Mesendoderm (in vitro differentiated cells): ENCODE results near the gene NRG3.

ENCODE experiments used
- DNase-seq: peaks from one replicate; pipeline ENCODE4 v3.0.0; 2013
- H2AK5ac ChIP-seq: 2 replicates; pipeline ENCODE4 v1.6.1; 2013; ENCODE audit warnings: low read length, inconsistent platforms
- H2BK120ac ChIP-seq: 2 replicates; pipeline ENCODE4 v1.6.1; 2013; ENCODE audit warnings: low read depth, mild to moderate bottlenecking, low read length, moderate library complexity, mixed read lengths
- H2BK15ac ChIP-seq: replicated peaks from 2 replicates; pipeline ENCODE4 v1.6.1; 2013; ENCODE audit warnings: low read depth, mild to moderate bottlenecking, moderate library complexity
- H2BK5ac ChIP-seq: 2 replicates; pipeline ENCODE4 v1.6.1; 2013; ENCODE audit warnings: low read length, inconsistent platforms
- H3K18ac ChIP-seq: 2 replicates; pipeline ENCODE4 v1.6.1; 2013; ENCODE audit warnings: mild to moderate bottlenecking, low read length, mixed read lengths
- H3K23ac ChIP-seq: one replicate; pipeline ENCODE4 v1.6.1; 2013; ENCODE audit warnings: low read length
- H3K27ac ChIP-seq: 2 replicates; pipeline ENCODE4 v1.5.1; 2013; ENCODE audit warnings: low read depth, mild to moderate bottlenecking, inconsistent platforms, low read length, moderate library complexity
- H3K27me3 ChIP-seq: 2 replicates; pipeline ENCODE4 v1.6.1; 2013; ENCODE audit warnings: low read length, control low read depth, mild to moderate bottlenecking, inconsistent platforms; ENCODE audit not compliant: insufficient read depth, poor library complexity
- H3K36me3 ChIP-seq: 2 replicates; pipeline ENCODE4 v1.6.1; 2013; ENCODE audit warnings: low read length, inconsistent platforms; ENCODE audit not compliant: control insufficient read depth, insufficient read depth
- H3K4ac ChIP-seq: one replicate; pipeline ENCODE4 v1.6.1; 2013; ENCODE audit warnings: low read depth, mild to moderate bottlenecking, low read length, moderate library complexity
- H3K4me1 ChIP-seq: 2 replicates; pipeline ENCODE4 v1.6.1; 2013; ENCODE audit warnings: low read depth, low read length, inconsistent platforms; ENCODE audit not compliant: control insufficient read depth
- H3K4me2 ChIP-seq: 2 replicates; pipeline ENCODE4 v1.6.1; 2013; ENCODE audit warnings: low read length
- H3K4me3 ChIP-seq: 2 replicates; pipeline ENCODE4 v1.5.1; 2013; ENCODE audit warnings: mild to moderate bottlenecking, low read length
- H3K56ac ChIP-seq: one replicate; pipeline ENCODE4 v1.6.1; 2013; ENCODE audit warnings: low read length
- H3K79me1 ChIP-seq: 2 replicates; pipeline ENCODE4 v1.6.1; 2013; ENCODE audit warnings: low read length, inconsistent platforms
- H3K79me2 ChIP-seq: 2 replicates; pipeline ENCODE4 v1.6.1; 2013; ENCODE audit warnings: mild to moderate bottlenecking, low read length; ENCODE audit not compliant: control insufficient read depth, insufficient read depth
- H3K9ac ChIP-seq: 2 replicates; pipeline ENCODE4 v1.6.1; 2013; ENCODE audit warnings: low read length, inconsistent platforms
- H4K5ac ChIP-seq: one replicate; pipeline ENCODE4 v1.6.1; 2013; ENCODE audit warnings: low read length
- H4K8ac ChIP-seq: one replicate; pipeline ENCODE4 v1.6.1; 2013; ENCODE audit warnings: low read depth, mild to moderate bottlenecking, control low read depth, low read length, moderate library complexity
- WGBS: extraction: QIAGEN DNeasy Blood & Tissue Kit; methylation state at CpG from one replicate; pipeline ENCODE4 v1.1.7; 2013; ENCODE audit warnings: low lambda C conversion rate, missing lambda C conversion rate; ENCODE audit not compliant: insufficient coverage; ENCODE audit errors: extremely low coverage; 5-methylcytosine and 5-hydroxymethylcytosine counted together

The NRG3 gene

DNA sequence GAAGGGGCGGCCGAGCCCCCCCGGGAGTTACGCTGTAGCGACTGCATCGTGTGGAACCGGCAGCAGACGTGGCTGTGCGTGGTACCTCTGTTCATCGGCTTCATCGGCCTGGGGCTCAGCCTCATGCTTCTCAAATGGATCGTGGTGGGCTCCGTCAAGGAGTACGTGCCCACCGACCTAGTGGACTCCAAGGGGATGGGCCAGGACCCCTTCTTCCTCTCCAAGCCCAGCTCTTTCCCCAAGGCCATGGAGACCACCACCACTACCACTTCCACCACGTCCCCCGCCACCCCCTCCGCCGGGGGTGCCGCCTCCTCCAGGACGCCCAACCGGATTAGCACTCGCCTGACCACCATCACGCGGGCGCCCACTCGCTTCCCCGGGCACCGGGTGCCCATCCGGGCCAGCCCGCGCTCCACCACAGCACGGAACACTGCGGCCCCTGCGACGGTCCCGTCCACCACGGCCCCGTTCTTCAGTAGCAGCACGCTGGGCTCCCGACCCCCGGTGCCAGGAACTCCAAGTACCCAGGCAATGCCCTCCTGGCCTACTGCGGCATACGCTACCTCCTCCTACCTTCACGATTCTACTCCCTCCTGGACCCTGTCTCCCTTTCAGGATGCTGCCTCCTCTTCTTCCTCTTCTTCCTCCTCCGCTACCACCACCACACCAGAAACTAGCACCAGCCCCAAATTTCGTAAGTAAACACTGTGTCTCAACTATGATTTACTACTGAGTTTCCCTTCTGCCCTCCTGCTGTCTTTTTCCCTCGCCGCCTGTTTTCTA lies 666 bp downstream of the NRG3 start:
- H3K4ac ChIP-seq: no peak overlapping the region
- H3K23ac ChIP-seq: no peak overlapping the region
- peak overlapping the region; percentile 28 for H3K4me3 ChIP-seq
- no peak overlapping the region for H3K27ac ChIP-seq
- peak overlapping the region; percentile 65 for H3K56ac ChIP-seq
- H2AK5ac ChIP-seq: no peak overlapping the region
- no peak overlapping the region for H4K8ac ChIP-seq
- H2BK15ac ChIP-seq: no peak overlapping the region
- no CpG with 5 or more reads among the region's 49 CpGs for WGBS
- peak overlapping the region; percentile 35 for H3K18ac ChIP-seq
- H2BK120ac ChIP-seq: no peak overlapping the region
- DNase-seq: peak; percentile 8
- H4K5ac ChIP-seq: no peak overlapping the region
- H3K79me2 ChIP-seq: no peaks in the 10 kb centered on the region
- peak overlapping the region; percentile 46 for H3K9ac ChIP-seq
- H3K4me1 ChIP-seq: peaks cover 2% of the 10 kb centered on the region
- no peaks in the 10 kb centered on the region for H3K36me3 ChIP-seq
- peak overlapping the region; percentile 90 for H3K4me2 ChIP-seq
- peaks cover 10% of the 10 kb centered on the region for H3K27me3 ChIP-seq
- H2BK5ac ChIP-seq: no peak overlapping the region
- no peaks in the 10 kb centered on the region for H3K79me1 ChIP-seq

DNA sequence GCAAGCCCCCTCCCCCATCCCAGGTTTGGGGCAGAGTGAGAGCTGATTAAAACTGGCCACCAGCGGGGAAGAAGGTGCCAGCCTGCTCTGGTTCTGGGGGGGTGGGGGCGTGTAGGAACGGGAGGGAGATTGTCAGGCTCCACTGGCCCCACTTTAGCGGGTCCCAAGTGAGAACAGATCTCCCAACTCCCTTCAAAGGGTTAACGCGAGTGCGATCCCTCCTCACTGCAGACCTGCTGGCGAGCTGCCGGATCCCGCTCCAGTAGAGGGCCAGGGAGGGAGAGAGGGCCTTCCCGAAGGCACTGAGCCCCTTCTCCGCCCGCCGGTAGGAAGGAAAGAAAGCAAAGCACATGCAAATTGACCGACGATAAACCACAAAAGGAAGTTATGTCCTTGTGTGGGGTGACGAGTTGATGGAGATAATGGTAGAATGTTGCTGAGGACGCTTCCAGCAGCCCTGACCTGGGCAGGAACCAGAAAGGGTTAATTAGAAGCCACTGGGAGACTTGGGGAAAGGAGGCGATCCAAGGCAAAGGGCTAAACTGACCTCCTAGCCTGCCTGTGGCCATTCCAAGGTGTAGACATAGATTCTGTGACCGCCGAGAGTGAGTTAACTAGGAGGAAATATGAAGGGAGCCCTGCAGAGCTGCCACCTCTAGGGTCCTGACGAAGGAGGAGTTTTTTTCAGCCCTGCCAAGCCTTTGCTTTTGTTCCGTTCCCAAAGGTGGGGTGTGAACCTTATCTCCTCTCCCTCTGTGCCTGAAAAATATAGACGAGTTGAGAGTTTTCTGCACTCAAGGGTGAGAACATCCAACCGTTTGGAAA lies 1.5 kb downstream of the NRG3 start:
- Histone ChIP-seq H3K4me2 (peak overlapping the region; percentile 90), H3K23ac (no peak overlapping the region), H3K27ac (no peak overlapping the region), H3K9ac (peak overlapping the region; percentile 31), H2BK120ac (no peak overlapping the region), H3K27me3 (peaks cover 10% of the 10 kb centered on the region), H3K79me1 (no peaks in the 10 kb centered on the region), H3K4ac (no peak overlapping the region), H4K8ac (no peak overlapping the region), H3K4me3 (peak overlapping the region; percentile 28), H3K36me3 (no peaks in the 10 kb centered on the region), H3K4me1 (peaks cover 2% of the 10 kb centered on the region), H2BK15ac (no peak overlapping the region), H3K79me2 (no peaks in the 10 kb centered on the region), H3K18ac (no peak overlapping the region), H3K56ac (peak overlapping the region; percentile 66), H2BK5ac (no peak overlapping the region), H4K5ac (no peak overlapping the region), H2AK5ac (no peak overlapping the region)
- WGBS: no CpG with 5 or more reads among the region's 25 CpGs
- DNase-seq: peak; percentile 88

DNA sequence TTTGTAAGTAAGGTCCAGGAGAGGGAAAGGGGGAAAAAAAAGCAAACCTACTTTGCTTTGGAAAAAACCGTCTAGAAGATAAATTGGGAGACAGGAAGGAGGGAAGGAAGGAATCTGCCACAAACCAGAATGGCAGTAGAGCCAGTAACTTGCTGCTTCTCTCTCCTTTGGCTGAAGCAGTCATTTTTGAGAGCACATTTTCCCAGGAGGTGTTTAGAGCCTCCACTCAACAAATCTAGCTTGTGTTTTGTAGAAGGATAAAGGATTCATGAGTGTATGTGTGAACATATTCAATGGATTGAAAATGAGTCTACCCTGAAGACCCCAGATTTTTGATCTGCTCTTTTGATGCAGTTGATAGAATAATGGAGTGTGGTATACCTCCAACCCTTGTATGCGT lies 2.6 kb downstream of the NRG3 start:
- no peak overlapping the region for H3K27ac ChIP-seq
- H4K8ac ChIP-seq: no peak overlapping the region
- H3K79me1 ChIP-seq: no peaks in the 10 kb centered on the region
- no peak for DNase-seq
- peaks cover 2% of the 10 kb centered on the region for H3K4me1 ChIP-seq
- H3K27me3 ChIP-seq: peaks cover 10% of the 10 kb centered on the region
- WGBS: no CpG with 5 or more reads among the region's 2 CpGs
- H2AK5ac ChIP-seq: no peak overlapping the region
- H3K56ac ChIP-seq: no peak overlapping the region
- H2BK120ac ChIP-seq: no peak overlapping the region
- H3K4me3 ChIP-seq: no peak overlapping the region
- H2BK5ac ChIP-seq: no peak overlapping the region
- H4K5ac ChIP-seq: no peak overlapping the region
- H3K23ac ChIP-seq: no peak overlapping the region
- no peak overlapping the region for H3K4ac ChIP-seq
- H3K18ac ChIP-seq: no peak overlapping the region
- no peaks in the 10 kb centered on the region for H3K79me2 ChIP-seq
- no peaks in the 10 kb centered on the region for H3K36me3 ChIP-seq
- no peak overlapping the region for H3K9ac ChIP-seq
- no peak overlapping the region for H3K4me2 ChIP-seq
- no peak overlapping the region for H2BK15ac ChIP-seq

DNA sequence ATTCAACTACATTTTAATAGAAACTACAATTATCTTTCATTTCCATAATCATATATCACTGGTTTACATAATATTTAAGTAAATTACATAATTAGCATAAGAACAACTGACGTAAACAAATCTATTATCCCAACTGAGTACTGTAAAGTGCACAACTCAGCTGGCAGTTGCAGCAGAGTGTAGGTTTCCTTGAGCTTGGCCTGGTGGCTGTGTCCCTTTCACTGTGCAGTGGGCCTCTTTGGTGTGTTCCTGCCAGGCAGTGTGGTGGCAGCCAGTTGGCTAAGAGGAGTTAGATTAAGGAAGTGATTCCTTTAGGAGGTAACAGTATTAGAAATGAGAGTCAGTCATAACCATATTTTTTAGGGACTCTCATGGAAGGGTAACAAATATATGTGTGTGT lies 7.0 kb downstream of the NRG3 start:
- Histone ChIP-seq H2BK120ac (no peak overlapping the region), H3K27me3 (no peaks in the 10 kb centered on the region), H2AK5ac (no peak overlapping the region), H2BK5ac (no peak overlapping the region), H3K36me3 (no peaks in the 10 kb centered on the region), H3K4me2 (no peak overlapping the region), H3K9ac (no peak overlapping the region), H4K5ac (no peak overlapping the region), H3K18ac (no peak overlapping the region), H3K4me1 (no peaks in the 10 kb centered on the region), H2BK15ac (no peak overlapping the region), H3K79me2 (no peaks in the 10 kb centered on the region), H4K8ac (no peak overlapping the region), H3K4me3 (no peak overlapping the region), H3K23ac (no peak overlapping the region), H3K4ac (no peak overlapping the region), H3K79me1 (no peaks in the 10 kb centered on the region), H3K27ac (no peak overlapping the region), H3K56ac (no peak overlapping the region)
- no peak for DNase-seq
- WGBS: 100% methylated on average over 1 of the region's 1 CpG

DNA sequence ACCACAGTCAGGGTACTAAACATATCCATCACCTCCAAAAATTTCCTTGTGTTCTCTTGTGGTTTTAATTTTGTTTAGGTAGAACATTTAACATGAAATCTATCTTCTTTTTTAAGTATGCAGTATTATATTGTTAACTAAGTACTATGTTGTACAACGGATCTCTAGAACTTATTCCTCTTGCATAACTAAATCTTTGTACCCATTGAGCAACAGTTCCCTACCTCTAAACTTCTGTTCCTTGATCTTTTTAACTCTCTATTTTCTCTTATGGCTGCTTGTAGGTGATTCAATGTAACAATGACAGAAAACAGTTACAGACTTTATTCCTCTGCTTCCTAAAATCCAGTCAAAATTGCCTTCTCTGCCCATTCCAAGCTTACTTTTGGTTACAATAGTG lies 9.9 kb downstream of the NRG3 start:
- H3K4ac ChIP-seq: no peak overlapping the region
- H2BK120ac ChIP-seq: no peak overlapping the region
- DNase-seq: no peak
- H4K8ac ChIP-seq: no peak overlapping the region
- no peak overlapping the region for H3K56ac ChIP-seq
- H2AK5ac ChIP-seq: no peak overlapping the region
- no peak overlapping the region for H2BK5ac ChIP-seq
- no peak overlapping the region for H3K4me3 ChIP-seq
- no CpG with 5 or more reads among the region's 1 CpG for WGBS
- H3K79me1 ChIP-seq: no peaks in the 10 kb centered on the region
- no peak overlapping the region for H3K18ac ChIP-seq
- H4K5ac ChIP-seq: no peak overlapping the region
- H3K79me2 ChIP-seq: no peaks in the 10 kb centered on the region
- H2BK15ac ChIP-seq: no peak overlapping the region
- no peak overlapping the region for H3K23ac ChIP-seq
- no peak overlapping the region for H3K27ac ChIP-seq
- H3K9ac ChIP-seq: no peak overlapping the region
- no peak overlapping the region for H3K4me2 ChIP-seq
- H3K36me3 ChIP-seq: no peaks in the 10 kb centered on the region
- H3K4me1 ChIP-seq: no peaks in the 10 kb centered on the region
- H3K27me3 ChIP-seq: no peaks in the 10 kb centered on the region
